Neural progenitor cell (in vitro differentiated cells): ENCODE data around the gene SLC16A12.

Experiments used
- CTCF ChIP-seq: fragments of 200-600 bp; sonication (generic); IDR thresholded peaks from 2 replicates; pipeline ENCODE4 v1.5.1; 2017; ENCODE audit warnings: antibody characterized with exemption, mild to moderate bottlenecking
- EZH2phosphoT487 ChIP-seq: fragments of 200-600 bp; sonication (generic); IDR thresholded peaks from 2 replicates; pipeline ENCODE4 v1.6.1; 2017; ENCODE audit warnings: antibody characterized with exemption

GRCh38 chr10:89491932-89492331, 43.5 kb downstream of the SLC16A12 start:
- no peak for TF ChIP-seq EZH2phosphoT487
- no peak for TF ChIP-seq CTCF
